Adrenal gland (tissue), 12 donors: ENCODE data around the gene AADACL4. TPM values are rescaled to one million over a fixed set of nuclear protein-coding genes. Genes with fewer than 3 reads are reported as not detected.

ENCODE experiments used
- DNase-seq, 7 donors: peaks; one replicate each; pipeline ENCODE4 v3.0.0-alpha.2; 2019 to 2020
- H3K27ac ChIP-seq, 5 donors: fragments of 200-600 bp; sonication (generic) in 4 of 5; 1 replicate in 3 of 5; 2 replicates in 2 of 5; pipeline versions ENCODE4 v1.5.1 to v1.8.0; 2016 to 2020; ENCODE audit warnings: mild to moderate bottlenecking in 1 of 5
- H3K27me3 ChIP-seq: fragments of 200-600 bp; 2 replicates; pipeline ENCODE4 v1.8.0; 2021
- H3K36me3 ChIP-seq, 2 donors: fragments of 200-600 bp; replicated peaks in 1 of 2; 1 replicate in 1 of 2; 2 replicates in 1 of 2; pipeline versions ENCODE4 v1.5.1 to v1.8.0; 2018 to 2022
- H3K4me1 ChIP-seq, 2 donors: fragments of 200-600 bp; replicated peaks in 1 of 2; 1 replicate in 1 of 2; 2 replicates in 1 of 2; pipeline versions ENCODE4 v1.5.1 to v1.8.0; 2018 to 2021
- H3K4me3 ChIP-seq, 4 donors: fragments of 200-600 bp; sonication (generic) in 3 of 4; one replicate each; pipeline ENCODE4 v1.5.1; 2016 to 2018
- H3K9me3 ChIP-seq, 3 donors: fragments of 200-600 bp; sonication (generic) in 1 of 3; replicated peaks in 1 of 3; 1 replicate in 2 of 3; 2 replicates in 1 of 3; pipeline versions ENCODE4 v1.5.1 to v1.8.0; 2016 to 2021
- CTCF ChIP-seq, 6 experiments: fragments of 450-650 bp in 4 of 6; fragments of 200-600 bp in 2 of 6; sonication (generic) in 1 of 6; IDR thresholded peaks; 1 replicate in 5 of 6; 2 replicates in 1 of 6; pipeline versions ENCODE4 v1.5.1 to v1.8.0; 2016 to 2021; ENCODE audit warnings: antibody characterized with exemption in 6 of 6, mild to moderate bottlenecking in 2 of 6, moderate library complexity in 1 of 6
- POLR2A ChIP-seq, 2 donors: fragments of 450-650 bp; IDR thresholded peaks; one replicate each; pipeline ENCODE4 v1.6.1; 2017; ENCODE audit warnings: antibody characterized with exemption in 2 of 2, mild to moderate bottlenecking in 2 of 2, moderate library complexity in 1 of 2
- whole genome bisulfite sequencing, 4 donors: extraction: QIAGEN DNeasy Blood & Tissue Kit in 2 of 4; methylation state at CpG; one replicate each; pipeline versions ENCODE4 v1.1.5 to v1.1.7; 2013 to 2017; 5-methylcytosine and 5-hydroxymethylcytosine counted together
- intact Hi-C, 2 donors: fragments of 100-400 bp; cut with DNase I; formaldehyde crosslinking; loops; one replicate each; pipeline versions ENCODE4 v1.14.1 to v1.15.0; 2022 to 2023
- polyA plus RNA-seq, 3 donors: library from polyadenylated mRNA; stranded (reverse); fragments of 200-250 nt in 2 of 3; fragments of 350-450 nt in 1 of 3; fragmentation: Illumina TruSeq in 1 of 3; extraction: RNeasy Lipid Tissue Mini Kit (QIAGEN cat#74804) in 1 of 3; gene quantifications; one replicate each; pipeline ENCODE4 v1.2.3, GENCODE V29; 2013 to 2014
- total RNA-seq, 9 donors: library from RNA; depleted of rRNA in 4 of 9; stranded (reverse); fragments of >200 nt in 4 of 9; fragments of 120-200 nt in 1 of 9; fragmentation: NEBNext Ultra II Directional in 1 of 9; extraction: Animal tissue kit (Norgen Biotek cat#: 25700) in 1 of 9; gene quantifications; one replicate each; pipeline versions ENCODE4 v1.1.0 to v1.2.4, GENCODE V29; 2013 to 2023
- donor health status: healthy with polysubstance abuse.
- donor health status: Bipolar disorder and iron deficiency.
- donor health status: DM: yes; HTN: yes; CAD: no.
- donor health status: DM: no; HTN: no; CAD: no.
- donor health status: DM: no; HTN: no; CAD: no.
- donor health status: DM: yes; HTN: yes; CAD: no.

Gene AADACL4
- total and polyA plus RNA-seq, 12 donors = 0.06 to 0.16 (median 0.10) TPM; not detected in 9

DNA sequence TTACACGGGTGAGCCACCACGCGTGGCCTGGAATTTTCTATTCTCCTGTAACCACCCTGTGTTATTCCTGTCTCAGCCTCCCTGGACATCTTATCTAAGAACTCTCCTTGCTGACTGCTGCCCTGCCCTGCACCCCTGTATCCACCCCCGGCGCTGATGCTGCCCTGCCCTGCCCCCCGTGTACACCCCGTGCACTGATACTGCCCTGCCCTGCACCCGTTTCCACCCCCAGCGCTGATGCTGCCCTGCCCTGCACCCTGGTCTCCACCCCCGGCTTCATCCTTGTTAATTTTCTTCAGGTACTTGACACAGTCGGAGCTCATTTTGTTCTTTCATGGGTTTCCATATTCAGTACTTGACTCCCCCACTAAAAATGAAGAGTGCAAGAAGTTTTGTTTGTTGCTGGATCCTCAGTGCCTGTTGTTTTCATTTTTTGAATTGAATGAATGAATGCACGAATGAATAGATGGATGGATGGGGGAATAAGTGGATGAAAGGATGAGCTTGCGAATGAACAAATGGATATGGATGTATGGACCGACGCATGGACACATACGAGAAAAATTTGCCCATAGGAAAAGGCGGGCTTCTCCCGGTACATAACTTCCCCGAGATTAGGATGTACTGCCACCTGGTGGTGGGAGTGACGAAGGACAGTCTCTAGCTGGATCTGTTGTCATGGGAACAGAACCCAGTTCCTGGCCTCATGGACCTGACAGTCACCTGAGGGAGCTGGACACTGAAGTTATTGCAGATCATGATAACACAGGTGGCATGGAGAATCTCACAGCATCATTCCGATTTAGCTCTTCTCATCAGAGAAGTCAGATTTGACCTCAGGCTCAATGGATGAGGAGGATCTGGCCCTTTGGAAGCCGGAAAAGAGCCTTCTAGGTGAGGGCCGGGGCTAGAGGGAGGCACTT, 14.9 kb downstream of the AADACL4 start:
- Histone ChIP-seq H3K4me3 (no peak overlapping the region), H3K36me3 (no peaks in the 10 kb centered on the region), H3K27me3 (no peaks in the 10 kb centered on the region), H3K27ac (no peak overlapping the region), H3K4me1 (no peaks in the 10 kb centered on the region), H3K9me3 (no peaks in the 10 kb centered on the region)
- no peak for TF ChIP-seq POLR2A (IDR thresholded peaks at IDR 0.05)
- TF ChIP-seq CTCF (IDR thresholded peaks at IDR 0.05) = peak; percentile 88 to 99 (median 93)
- 41 to 45% (median 44%) methylated on average over 23 of the region's 23 CpGs for WGBS, 4 donors
- intact Hi-C loops = loop anchor here (10.0 kb wide), 2 partner anchors 344 to 384 kb away; no protein-coding TSS in a partner anchor
- peak; percentile 72 to 87 (median 74) for DNase-seq

DNA sequence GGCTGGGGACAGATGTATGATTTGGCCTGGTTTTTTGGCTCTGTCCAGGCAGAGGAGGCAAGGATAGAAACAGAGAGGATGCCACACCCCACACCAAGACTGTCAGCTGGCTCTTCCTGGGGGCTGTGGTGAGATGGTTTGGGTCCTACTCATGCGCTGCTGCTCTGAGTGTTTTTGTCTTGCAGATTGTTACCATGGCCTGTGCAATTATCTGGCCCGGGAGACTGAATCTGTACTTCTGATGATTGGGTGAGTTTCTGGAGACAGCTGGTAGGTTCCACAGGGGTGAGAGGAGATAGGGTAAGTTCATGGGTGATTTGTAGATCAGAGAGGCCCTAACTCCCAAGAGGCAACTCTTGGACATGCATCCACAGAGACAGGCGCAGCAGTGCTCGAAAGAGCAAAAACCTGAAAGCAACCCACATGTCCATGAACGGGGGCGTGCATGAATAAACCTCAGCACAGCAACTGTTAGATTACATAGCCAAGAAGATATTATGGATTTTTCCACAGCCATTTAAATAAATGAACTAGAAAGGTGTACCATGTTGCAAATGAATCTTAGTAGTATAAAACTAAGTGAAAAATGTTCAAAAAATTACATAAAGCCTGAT, 17.8 kb downstream of the AADACL4 start:
- WGBS, 4 donors = 84 to 96% (median 87%) methylated on average over 6 of the region's 6 CpGs
- H3K4me1 ChIP-seq = no peaks in the 10 kb centered on the region
- no peak for TF ChIP-seq POLR2A (IDR thresholded peaks at IDR 0.05)
- no peak for TF ChIP-seq CTCF (IDR thresholded peaks at IDR 0.05)
- no peak for DNase-seq
- no peaks in the 10 kb centered on the region for H3K27me3 ChIP-seq
- H3K27ac ChIP-seq = no peak overlapping the region
- no peak overlapping the region for H3K4me3 ChIP-seq
- intact Hi-C loops = no loop called here
- no peaks in the 10 kb centered on the region for H3K9me3 ChIP-seq
- H3K36me3 ChIP-seq = no peaks in the 10 kb centered on the region

GRCh38 chr1:12662556-12662955, 18.7 kb downstream of the AADACL4 start:
- intact Hi-C loops = no loop called here
- TF ChIP-seq CTCF (IDR thresholded peaks at IDR 0.05) = no peak
- TF ChIP-seq POLR2A (IDR thresholded peaks at IDR 0.05) = no peak
- no peak overlapping the region for H3K27ac ChIP-seq
- no peak overlapping the region for H3K4me3 ChIP-seq
- no peaks in the 10 kb centered on the region for H3K27me3 ChIP-seq
- no peaks in the 10 kb centered on the region for H3K36me3 ChIP-seq
- no peaks in the 10 kb centered on the region for H3K9me3 ChIP-seq
- WGBS, 4 donors = 55 to 87% (median 78%) methylated on average over 1 of the region's 1 CpG
- no peak for DNase-seq
- no peaks in the 10 kb centered on the region for H3K4me1 ChIP-seq

- Histone ChIP-seq H3K4me1 (no peaks in the 10 kb centered on the region), H3K9me3 (no peaks in the 10 kb centered on the region), H3K27me3 (no peaks in the 10 kb centered on the region), H3K4me3 (no peak overlapping the region), H3K27ac (no peak overlapping the region), H3K36me3 (no peaks in the 10 kb centered on the region)
- DNase-seq = no peak
- TF ChIP-seq POLR2A (IDR thresholded peaks at IDR 0.05) = no peak
- no peak for TF ChIP-seq CTCF (IDR thresholded peaks at IDR 0.05)
- WGBS, 4 donors = 51 to 76% (median 66%) methylated on average over 4 of the region's 4 CpGs
- intact Hi-C loops = no loop called here
Measured at GRCh38 chr1:12665511-12665910, 21.6 kb downstream of the AADACL4 start.
